Umbilical cord (tissue), 2 donors: ENCODE measurements around the gene B3GALT2. TPM values are rescaled to one million over a fixed set of nuclear protein-coding genes. Genes with fewer than 3 reads are reported as not detected.
"Not testable (repeated sequence)": the region's sequence is repeated elsewhere in the genome, so short reads cannot be mapped to it uniquely, and the experiment has no call there.

ENCODE experiments used
- DNase-seq: peaks from one replicate; pipeline ENCODE4 v3.0.0-alpha.2; 2015; ENCODE audit warnings: low spot score
- total RNA-seq: library from RNA; depleted of rRNA; stranded (reverse); fragments of >200 nt; gene quantifications from one replicate; pipeline ENCODE4 v1.2.3, GENCODE V29; 2014; ENCODE audit warnings: low replicate concordance; ENCODE audit not compliant: insufficient read depth

Gene B3GALT2
- 11.1 TPM for total RNA-seq

GRCh38 chr1:193185901-193186731 lies at the start of gene B3GALT2:
Gene B3GALT2, minus strand, starts transcription at chr1:193186613. Its CDS starts 5,051 bp downstream, at chr1:193181562.
- DNase-seq, result peak; percentile 86

DNA sequence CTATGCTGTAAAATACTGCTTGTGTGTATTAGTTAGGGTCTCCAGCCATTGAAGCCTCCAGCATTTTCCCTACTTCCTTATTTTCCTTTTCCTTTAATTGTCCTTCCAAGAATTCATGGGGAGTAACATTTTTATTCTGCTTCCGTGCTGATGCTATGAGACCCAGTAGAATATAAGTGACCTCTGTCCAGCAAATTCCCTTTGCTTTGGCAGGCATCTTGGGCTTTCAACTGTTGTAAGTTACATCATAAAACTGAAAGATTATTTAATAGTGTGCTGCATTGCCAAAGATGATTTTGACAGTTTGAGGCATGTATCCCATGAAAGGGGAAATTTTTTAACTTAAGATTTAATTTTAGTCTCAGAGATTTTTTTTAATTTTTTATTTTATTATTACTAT lies 48.1 kb upstream of the B3GALT2 start:
- DNase-seq, result no peak

DNA sequence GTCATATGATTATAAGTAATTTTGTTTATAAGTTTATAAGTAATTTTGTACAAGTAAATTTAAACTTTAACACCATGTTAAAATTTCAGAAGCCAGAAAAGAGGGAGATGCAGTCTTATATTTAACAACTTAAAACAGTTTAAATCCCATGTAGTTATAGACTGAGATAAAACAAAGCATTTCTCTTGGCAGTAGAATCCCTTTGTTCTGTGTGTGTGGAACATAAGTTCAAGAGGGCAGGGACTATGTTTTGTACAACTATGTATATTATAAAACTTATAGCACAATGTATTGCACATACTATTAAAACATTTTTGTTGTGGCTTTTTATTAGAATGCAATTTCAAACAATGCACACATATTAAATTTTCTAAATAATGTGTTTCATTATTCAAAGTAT lies 44.7 kb upstream of the B3GALT2 start:
- DNase-seq, result not testable (repeated sequence)

- no peak for DNase-seq
Observed at GRCh38 chr1:193229136-193229535, 42.7 kb upstream of the B3GALT2 start.

DNA sequence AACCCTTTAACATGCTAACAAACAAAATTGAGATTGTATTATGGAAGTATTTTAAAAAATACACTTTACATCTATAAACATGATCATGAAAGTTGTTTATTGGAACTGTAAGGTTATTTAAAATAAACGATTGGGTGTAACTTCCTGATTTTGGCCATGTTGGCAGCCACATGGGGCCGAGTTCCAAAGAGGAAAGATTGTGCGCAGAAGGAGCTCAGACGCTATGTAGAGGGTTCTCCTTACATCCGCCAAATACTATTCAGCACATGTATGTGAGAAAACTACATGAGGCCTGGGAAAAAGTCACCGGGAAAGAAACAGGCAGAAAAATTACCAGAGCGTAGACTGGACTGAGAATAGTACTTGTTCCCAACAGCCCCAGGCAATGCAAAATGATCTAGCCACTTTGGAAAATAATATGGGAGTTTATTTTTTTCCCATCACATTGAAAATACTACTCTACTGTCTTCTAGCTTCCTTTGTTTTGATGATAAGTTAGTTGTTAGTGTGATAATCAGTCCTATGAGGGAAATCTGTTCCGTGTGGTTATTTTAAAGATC lies 35.7 kb upstream of the B3GALT2 start:
- no peak for DNase-seq

DNA sequence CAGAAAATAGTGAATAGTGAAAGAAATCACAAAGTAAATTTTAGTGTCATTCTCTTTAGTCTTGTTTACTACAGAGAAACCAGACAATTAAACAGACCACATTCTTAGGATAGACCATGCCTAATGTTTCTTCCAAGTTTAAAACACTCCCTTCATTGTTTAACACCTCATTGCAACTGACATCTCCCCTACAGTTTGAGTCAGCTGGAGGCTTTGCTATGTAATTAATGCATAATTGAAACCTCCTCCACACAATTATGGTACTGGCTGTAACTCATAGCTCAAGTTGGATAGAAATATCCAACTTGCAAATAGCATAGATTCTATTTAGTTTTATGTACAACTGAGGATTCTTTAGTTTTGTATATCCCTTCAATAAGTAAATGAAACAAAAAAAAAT lies 35.2 kb upstream of the B3GALT2 start:
- DNase-seq, result no peak

DNA sequence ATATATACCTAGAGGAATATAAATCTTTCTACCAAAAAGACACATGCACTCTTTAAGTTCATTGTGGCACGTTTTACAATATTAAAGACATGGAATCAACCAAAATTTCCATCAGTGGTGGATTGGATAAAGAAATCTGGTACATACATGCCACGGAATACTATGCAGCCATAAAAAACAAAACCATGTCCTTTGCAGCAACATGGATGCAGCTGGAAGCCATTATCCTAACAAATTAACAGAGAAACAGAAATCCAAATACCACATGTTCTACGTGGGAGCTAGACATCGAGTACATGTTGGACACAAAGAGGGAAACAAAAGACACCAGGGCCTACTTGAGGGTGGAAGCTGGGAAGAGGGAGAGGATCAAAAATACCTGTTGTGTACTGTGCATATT lies 33.0 kb upstream of the B3GALT2 start:
- DNase-seq, result no peak

DNA sequence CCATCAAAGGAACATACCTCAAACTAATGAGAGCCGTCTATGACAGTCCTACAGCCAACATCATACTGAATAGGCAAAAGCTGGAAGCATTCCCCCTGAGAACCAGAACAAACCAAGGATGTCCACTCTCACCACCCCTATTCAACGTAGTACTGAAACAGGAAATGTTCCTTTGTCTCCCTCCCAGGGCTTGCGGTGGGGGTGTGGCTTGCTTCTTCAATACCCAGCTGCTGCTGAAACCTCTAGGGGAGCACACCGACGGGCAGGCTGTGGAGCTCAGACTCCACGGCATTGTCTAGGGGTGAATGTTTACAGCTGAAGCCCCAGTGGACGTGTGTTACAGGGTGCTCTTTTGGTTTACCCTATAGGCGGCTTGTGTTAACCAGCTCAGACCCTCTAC lies 30.5 kb upstream of the B3GALT2 start:
- DNase-seq, result no peak

DNA sequence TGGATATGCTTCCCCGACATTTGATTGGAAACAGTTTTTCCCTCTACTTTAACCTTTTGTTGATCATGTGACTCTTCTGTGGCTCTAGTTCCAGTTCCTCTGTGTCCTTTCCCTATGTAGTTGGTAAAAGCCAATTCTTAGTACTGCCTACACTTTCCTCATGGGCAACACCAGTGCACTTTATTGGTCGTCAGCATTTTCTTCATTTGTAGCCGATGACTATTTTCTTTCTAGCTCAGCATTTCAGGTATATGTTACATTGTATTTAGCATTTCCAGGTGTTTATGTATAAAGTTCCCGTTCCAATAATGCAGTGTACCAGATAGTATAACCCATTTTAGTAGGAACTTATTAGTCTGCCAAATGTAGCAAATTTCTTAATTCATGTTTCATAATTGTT lies 27.6 kb upstream of the B3GALT2 start:
- DNase-seq, result no peak

DNA sequence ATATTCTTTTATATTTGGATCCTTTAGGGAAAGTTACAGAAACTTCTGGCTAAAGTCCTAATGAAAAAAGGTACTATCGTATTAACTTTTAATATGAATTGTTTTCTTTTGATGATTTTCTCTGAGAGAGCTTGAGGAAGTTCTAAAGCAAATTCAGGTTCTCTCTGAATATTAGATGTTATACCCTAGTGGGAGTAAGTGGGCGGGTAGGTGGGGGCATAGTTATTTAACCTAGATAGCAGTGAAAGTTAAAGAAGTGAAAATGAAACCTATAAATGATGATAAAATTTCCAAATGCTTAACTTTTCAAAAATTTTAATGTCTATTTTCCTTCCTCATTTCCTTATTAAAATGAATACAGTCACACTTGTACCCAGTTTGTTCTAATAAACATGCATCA lies 26.2 kb upstream of the B3GALT2 start:
- DNase-seq, result no peak

DNA sequence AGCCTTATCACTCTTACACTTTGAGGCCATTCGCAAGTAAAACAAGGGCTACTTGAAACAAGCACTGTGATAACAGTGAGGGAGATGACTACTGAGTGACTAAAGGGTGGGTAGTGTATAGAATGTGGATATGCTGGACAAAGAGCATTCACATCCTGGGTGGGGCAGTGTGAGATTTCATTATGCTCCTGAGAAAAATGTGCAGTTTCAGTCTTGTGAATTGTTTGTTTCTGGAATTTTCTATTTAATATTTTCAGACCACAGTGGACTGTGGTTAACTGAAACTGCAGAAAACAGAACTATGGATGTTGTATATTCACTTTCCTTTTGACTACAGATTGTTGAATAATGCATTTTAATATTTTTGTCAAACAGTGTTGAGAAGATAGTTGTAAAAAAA lies 25.1 kb upstream of the B3GALT2 start:
- DNase-seq, result peak; percentile 13

GRCh38 chr1:193210996-193211395 lies 24.6 kb upstream of the B3GALT2 start:
- no peak for DNase-seq

- DNase-seq, result no peak
Observed at GRCh38 chr1:193201021-193201420, 14.6 kb upstream of the B3GALT2 start.

- DNase-seq, result no peak
Observed at GRCh38 chr1:193199940-193200339, 13.5 kb upstream of the B3GALT2 start.

- DNase-seq, result no peak
Observed at GRCh38 chr1:193192586-193192985, 6.2 kb upstream of the B3GALT2 start.

GRCh38 chr1:193190096-193190744 lies 3.8 kb upstream of the B3GALT2 start:
- DNase-seq, result peak; percentile 54

DNA sequence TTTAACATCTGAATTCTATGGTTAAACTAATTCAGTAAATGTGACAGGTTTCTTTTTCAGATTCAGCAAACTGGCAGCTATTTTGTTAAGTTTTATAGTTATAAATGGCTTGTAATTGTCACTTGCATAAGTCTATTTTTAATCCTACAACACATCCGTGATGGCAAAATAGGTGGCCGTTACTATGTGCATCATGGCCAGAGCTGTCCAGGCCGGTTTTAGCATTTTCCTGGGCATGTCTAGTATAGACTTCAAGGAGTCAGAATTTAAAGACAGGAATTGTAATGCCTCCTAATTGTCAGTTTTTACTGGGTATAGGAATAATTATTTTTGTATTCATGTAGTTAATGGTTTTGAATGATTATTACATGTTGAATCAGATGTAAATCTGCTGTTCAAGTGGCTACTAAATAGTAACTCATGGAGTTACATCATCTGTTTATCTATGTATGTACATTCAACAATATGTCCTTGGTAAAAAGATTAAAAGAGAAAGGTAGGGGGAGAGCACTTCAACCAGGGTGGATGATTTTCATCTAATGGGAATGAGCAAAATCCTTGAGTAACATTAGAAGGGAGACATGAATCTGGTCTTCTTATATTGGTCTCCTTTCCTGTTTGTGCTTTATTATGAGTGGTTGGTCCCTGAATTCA lies 3.2 kb upstream of the B3GALT2 start:
- no peak for DNase-seq

DNA sequence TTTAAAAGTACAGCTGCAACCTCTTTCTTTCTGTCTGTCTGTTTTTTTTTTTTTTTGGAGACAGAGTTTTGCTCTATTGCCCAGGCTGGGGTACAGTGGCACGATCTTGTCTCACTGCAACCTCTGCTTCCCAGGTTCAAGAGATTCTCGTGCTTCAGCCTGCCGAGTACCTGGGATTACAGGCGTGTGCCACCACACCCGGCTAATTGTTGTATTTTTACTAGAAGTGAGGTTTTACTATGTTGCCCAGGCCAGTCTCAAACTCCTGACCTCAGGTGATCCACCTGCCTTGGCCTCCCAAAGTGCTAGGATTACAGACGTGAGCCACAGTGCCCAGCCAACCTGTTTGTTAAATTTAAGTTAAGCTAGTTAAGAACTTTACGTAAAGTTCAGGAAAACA lies 2.5 kb upstream of the B3GALT2 start:
- not testable (repeated sequence) for DNase-seq

- no peak for DNase-seq
Observed at GRCh38 chr1:193187114-193187513, 701 bp upstream of the B3GALT2 start.

- DNase-seq, result no peak
Observed at GRCh38 chr1:193185211-193185610, 1.2 kb downstream of the B3GALT2 start.

DNA sequence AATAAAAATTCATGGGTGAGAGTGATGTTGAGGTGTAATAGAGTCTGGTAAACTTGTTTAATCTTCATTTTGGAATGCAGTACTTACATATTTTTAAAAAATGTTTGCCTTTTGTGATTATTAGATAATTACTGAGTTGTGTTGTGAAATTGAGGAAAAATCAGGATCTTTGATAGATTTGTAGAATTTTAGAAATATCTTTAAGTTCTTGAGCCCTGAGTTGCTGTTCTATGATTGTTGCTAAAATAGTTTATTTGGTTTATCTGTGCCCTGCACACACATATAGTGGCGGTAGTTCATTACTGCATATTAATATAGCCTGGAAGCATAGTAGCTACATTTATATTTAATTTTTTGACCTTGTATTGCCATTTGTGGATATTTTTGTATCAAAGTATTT lies 1.6 kb downstream of the B3GALT2 start:
- DNase-seq, result no peak

GRCh38 chr1:193183019-193183627 lies 3.3 kb downstream of the B3GALT2 start:
- peak; percentile 70 for DNase-seq
